Loucy (cell line): ENCODE measurements around the gene FGD6.

ENCODE experiments used
- CTCF ChIP-seq: fragments of 200-600 bp; sonication (generic); conservative IDR thresholded peaks from 2 replicates; pipeline ENCODE4 v1.5.1; 2014; ENCODE audit warnings: mild to moderate bottlenecking, antibody characterized with exemption, low read length
- EZH2phosphoT487 ChIP-seq: fragments of 200-600 bp; IDR thresholded peaks from 2 replicates; pipeline ENCODE4 v1.6.1; 2018; ENCODE audit warnings: antibody characterized with exemption, mild to moderate bottlenecking, moderate library complexity, borderline replicate concordance

DNA sequence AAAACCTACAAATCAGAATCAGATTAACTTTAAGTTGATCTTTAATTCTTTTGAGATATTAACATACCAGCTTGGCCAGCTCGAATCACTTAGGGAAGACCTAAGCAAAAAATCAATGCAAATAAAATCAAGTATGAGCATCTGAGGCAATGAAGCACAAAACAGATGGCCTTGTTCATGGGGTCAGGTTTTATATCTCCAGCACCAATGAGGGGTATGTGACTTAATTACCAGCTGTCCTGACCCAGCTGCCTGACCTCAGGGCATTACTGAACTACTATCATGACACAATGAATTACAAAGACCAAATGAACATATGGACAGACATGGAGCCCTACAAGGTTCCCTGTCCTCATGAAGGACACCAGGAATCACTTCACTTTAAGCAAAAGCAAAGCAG is 70.5 kb downstream of the FGD6 start:
- TF ChIP-seq CTCF (no peak), EZH2phosphoT487 (no peak)
